ENCODE results near the gene GSG1L. TPM values are rescaled to one million over a fixed set of nuclear protein-coding genes. Genes with fewer than 3 reads are reported as not detected.

The GSG1L gene
- polyA plus RNA-seq, 1 donor (not counting 4 experiments of a cell fraction or from before 2014, with no cell fraction given): not detected

DNA sequence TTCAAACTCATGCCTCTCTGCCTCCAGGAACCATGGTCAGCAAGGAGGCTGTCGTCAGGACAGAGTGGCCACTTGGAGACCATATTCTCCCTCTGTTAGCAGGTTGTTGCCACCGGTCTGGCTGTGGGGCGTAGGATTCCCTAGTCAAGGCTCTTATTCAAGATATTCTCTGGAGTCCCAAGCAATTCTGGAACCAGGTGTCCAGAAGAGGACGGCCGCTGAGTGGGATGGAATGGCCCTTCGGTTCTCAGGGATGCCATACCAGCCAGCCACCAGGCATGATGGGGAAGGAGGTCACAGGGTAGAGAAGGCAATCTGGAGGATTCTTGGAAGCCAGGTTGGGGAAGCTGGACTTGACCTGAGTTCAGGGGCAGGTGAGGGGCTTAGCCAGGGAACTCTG, 173.5 kb downstream of the GSG1L start:
- no peak overlapping the region for H3K9ac ChIP-seq (ENCODE audit: control insufficient read depth, extremely low read depth, insufficient read depth, low read length)
- no peaks in the 10 kb centered on the region for H3K79me2 ChIP-seq (ENCODE audit: control insufficient read depth, insufficient read depth, low read length)
- no peaks in the 10 kb centered on the region for H3K4me1 ChIP-seq (ENCODE audit: control insufficient read depth, extremely low read depth, insufficient read depth, low read length)
- H3K36me3 ChIP-seq (ENCODE audit: control insufficient read depth in 2 of 2, extremely low read depth in 1 of 2, insufficient read depth in 2 of 2, low read length in 2 of 2): no peaks in the 10 kb centered on the region
- H2AFZ ChIP-seq (ENCODE audit: control insufficient read depth, low read length): no peak overlapping the region
- H3K27me3 ChIP-seq (ENCODE audit: control insufficient read depth, extremely low read depth, insufficient read depth, low read length): no peaks in the 10 kb centered on the region
- no peak overlapping the region for H3K4me2 ChIP-seq (ENCODE audit: control insufficient read depth, extremely low read depth, insufficient read depth, low read depth, low read length)
- no peaks in the 10 kb centered on the region for H4K20me1 ChIP-seq (ENCODE audit: control insufficient read depth, extremely low read depth, insufficient read depth, low read length)
- TF ChIP-seq, protein P1, sequence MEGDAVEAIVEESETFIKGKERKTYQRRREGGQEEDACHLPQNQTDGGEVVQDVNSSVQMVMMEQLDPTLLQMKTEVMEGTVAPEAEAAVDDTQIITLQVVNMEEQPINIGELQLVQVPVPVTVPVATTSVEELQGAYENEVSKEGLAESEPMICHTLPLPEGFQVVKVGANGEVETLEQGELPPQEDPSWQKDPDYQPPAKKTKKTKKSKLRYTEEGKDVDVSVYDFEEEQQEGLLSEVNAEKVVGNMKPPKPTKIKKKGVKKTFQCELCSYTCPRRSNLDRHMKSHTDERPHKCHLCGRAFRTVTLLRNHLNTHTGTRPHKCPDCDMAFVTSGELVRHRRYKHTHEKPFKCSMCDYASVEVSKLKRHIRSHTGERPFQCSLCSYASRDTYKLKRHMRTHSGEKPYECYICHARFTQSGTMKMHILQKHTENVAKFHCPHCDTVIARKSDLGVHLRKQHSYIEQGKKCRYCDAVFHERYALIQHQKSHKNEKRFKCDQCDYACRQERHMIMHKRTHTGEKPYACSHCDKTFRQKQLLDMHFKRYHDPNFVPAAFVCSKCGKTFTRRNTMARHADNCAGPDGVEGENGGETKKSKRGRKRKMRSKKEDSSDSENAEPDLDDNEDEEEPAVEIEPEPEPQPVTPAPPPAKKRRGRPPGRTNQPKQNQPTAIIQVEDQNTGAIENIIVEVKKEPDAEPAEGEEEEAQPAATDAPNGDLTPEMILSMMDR (optimal IDR thresholded peaks at IDR 0.05 in 1 of 3, IDR thresholded peaks at IDR 0.05 in 1 of 3, conservative IDR thresholded peaks at IDR 0.05 in 1 of 3; ENCODE audit: extremely low read depth in 1 of 3, insufficient read depth in 2 of 3, low read length in 3 of 3): no peak
- no peak for TF ChIP-seq EZH2 (IDR thresholded peaks at IDR 0.05; ENCODE audit: low read length)
- no peak overlapping the region for H3K4me3 ChIP-seq (ENCODE audit: control insufficient read depth in 2 of 3, extremely low read depth in 1 of 3, insufficient read depth in 2 of 3, low read depth in 1 of 3, low read length in 3 of 3)
- no peaks in the 10 kb centered on the region for H3K9me3 ChIP-seq (ENCODE audit: control insufficient read depth, low read depth, low read length)
- dilution Hi-C loops (cut with MboI; ENCODE audit: extremely low pct_ligation_motif_present, low sequenced_read_pairs): no loop called here
- H3K9me1 ChIP-seq (ENCODE audit: control insufficient read depth, extremely low read depth, insufficient read depth, low read length): no peaks in the 10 kb centered on the region
- no peak for DNase-seq (ENCODE audit: low read depth, low spot score)
- H3K27ac ChIP-seq (ENCODE audit: control insufficient read depth, insufficient read depth, low read length): no peak overlapping the region
- no peak for FAIRE-seq

DNA sequence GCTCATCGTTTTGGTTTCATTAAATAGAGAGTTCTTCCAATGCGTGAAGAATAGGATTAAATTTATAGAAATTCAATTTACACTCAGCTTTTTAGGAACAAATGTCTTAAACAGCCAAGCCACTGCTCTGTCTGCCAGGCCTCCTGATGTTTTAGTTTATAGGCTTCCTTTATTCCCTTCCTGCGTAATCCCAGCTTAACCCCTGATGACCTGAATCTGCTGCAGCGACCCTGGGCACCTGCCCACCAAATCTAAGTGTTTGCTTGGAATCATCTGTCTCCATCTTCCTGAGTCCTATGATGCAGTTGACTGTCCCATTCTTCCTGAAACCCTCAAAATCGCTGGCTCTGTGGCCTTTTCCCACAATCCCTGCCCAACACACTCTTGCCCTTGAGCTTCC, 179.9 kb downstream of the GSG1L start:
- Histone ChIP-seq H3K4me1 (ENCODE audit: control insufficient read depth, extremely low read depth, insufficient read depth, low read length) (no peaks in the 10 kb centered on the region), H3K4me3 (ENCODE audit: control insufficient read depth in 2 of 3, extremely low read depth in 1 of 3, insufficient read depth in 2 of 3, low read depth in 1 of 3, low read length in 3 of 3) (no peak overlapping the region), H3K9me1 (ENCODE audit: control insufficient read depth, extremely low read depth, insufficient read depth, low read length) (no peaks in the 10 kb centered on the region), H3K79me2 (ENCODE audit: control insufficient read depth, insufficient read depth, low read length) (no peaks in the 10 kb centered on the region), H3K27ac (ENCODE audit: control insufficient read depth, insufficient read depth, low read length) (no peak overlapping the region), H2AFZ (ENCODE audit: control insufficient read depth, low read length) (no peak overlapping the region), H3K9ac (ENCODE audit: control insufficient read depth, extremely low read depth, insufficient read depth, low read length) (no peak overlapping the region), H3K9me3 (ENCODE audit: control insufficient read depth, low read depth, low read length) (no peaks in the 10 kb centered on the region), H3K36me3 (ENCODE audit: control insufficient read depth in 2 of 2, extremely low read depth in 1 of 2, insufficient read depth in 2 of 2, low read length in 2 of 2) (no peaks in the 10 kb centered on the region), H3K27me3 (ENCODE audit: control insufficient read depth, extremely low read depth, insufficient read depth, low read length) (no peaks in the 10 kb centered on the region), H4K20me1 (ENCODE audit: control insufficient read depth, extremely low read depth, insufficient read depth, low read length) (no peaks in the 10 kb centered on the region), H3K4me2 (ENCODE audit: control insufficient read depth, extremely low read depth, insufficient read depth, low read depth, low read length) (no peak overlapping the region)
- dilution Hi-C loops (cut with MboI; ENCODE audit: extremely low pct_ligation_motif_present, low sequenced_read_pairs): no loop called here
- no peak for DNase-seq (ENCODE audit: low read depth, low spot score)
- FAIRE-seq: no peak
- TF ChIP-seq, protein P1 (optimal IDR thresholded peaks at IDR 0.05 in 1 of 3, IDR thresholded peaks at IDR 0.05 in 1 of 3, conservative IDR thresholded peaks at IDR 0.05 in 1 of 3; ENCODE audit: extremely low read depth in 1 of 3, insufficient read depth in 2 of 3, low read length in 3 of 3): no peak
- no peak for TF ChIP-seq EZH2 (IDR thresholded peaks at IDR 0.05; ENCODE audit: low read length)

Data from keratinocyte (primary cell).